HepG2 (cell line): ENCODE measurements around the gene IPO13. TPM values are rescaled to one million over a fixed set of nuclear protein-coding genes. Genes with fewer than 3 reads are reported as not detected.

Experiments
- EED ChIP-seq: sonication (generic); formaldehyde crosslinking; IDR thresholded peaks from 2 replicates; pipeline ENCODE4 v1.5.0; 2020; ENCODE audit warnings: mild to moderate bottlenecking, missing genetic modification reagents
- FOSL2 ChIP-seq: sonication (generic); formaldehyde crosslinking; IDR thresholded peaks from 2 replicates; pipeline ENCODE4 v1.4.0; 2020; ENCODE audit warnings: missing genetic modification reagents
- HINFP ChIP-seq: sonication (generic); formaldehyde crosslinking; IDR thresholded peaks from 2 replicates; pipeline ENCODE4 v1.4.0; 2020; ENCODE audit warnings: low read depth, mild to moderate bottlenecking, missing genetic modification reagents
- MED13 ChIP-seq: sonication (generic); formaldehyde crosslinking; IDR thresholded peaks from 2 replicates; pipeline ENCODE4 v1.5.0; 2020; ENCODE audit warnings: missing genetic modification reagents
- NCOR1 ChIP-seq: fragments of 200-600 bp; sonication (generic); IDR thresholded peaks from 2 replicates; pipeline ENCODE4 v1.7.0; 2017; ENCODE audit warnings: antibody characterized with exemption, low read length, borderline replicate concordance
- NFYC ChIP-seq: IDR thresholded peaks from 2 replicates; pipeline ENCODE4 v1.6.1; 2016; ENCODE audit warnings: missing genetic modification reagents, missing compliant biosample characterization
- NR3C1 ChIP-seq: sonication (generic); formaldehyde crosslinking; IDR thresholded peaks from 2 replicates; pipeline ENCODE4 v1.4.0; 2020; ENCODE audit warnings: missing genetic modification reagents
- REL ChIP-seq: sonication (generic); formaldehyde crosslinking; conservative IDR thresholded peaks from 2 replicates; pipeline ENCODE4 v1.8.0; 2022; ENCODE audit warnings: mild to moderate bottlenecking, missing genetic modification reagents, moderate library complexity
- RFX1 ChIP-seq: fragments of 450-650 bp; IDR thresholded peaks from 2 replicates; pipeline ENCODE4 v1.6.1; 2017
- RFX3 ChIP-seq: IDR thresholded peaks from 2 replicates; pipeline ENCODE4 v1.6.1; 2016; ENCODE audit warnings: missing biosample characterization, missing genetic modification reagents
- SMARCE1 ChIP-seq: fragments of 450-650 bp; IDR thresholded peaks from 2 replicates; pipeline ENCODE4 v1.6.1; 2017; ENCODE audit warnings: borderline replicate concordance
- SRSF4 ChIP-seq: fragments of 200-400 bp; formaldehyde crosslinking; IDR thresholded peaks from one replicate; pipeline ENCODE4 v1.6.1; 2018; ENCODE audit warnings: mild to moderate bottlenecking, low read depth, low read length, moderate library complexity; ENCODE audit not compliant: poor library complexity, severe bottlenecking
- TCF12 ChIP-seq, 2 experiments: fragments of 450-650 bp in 1 of 2; sonication (generic) in 1 of 2; formaldehyde crosslinking in 1 of 2; IDR thresholded peaks; 2 replicates each; pipeline versions ENCODE4 v1.6.1 to v1.8.0; 2017 to 2022; ENCODE audit warnings: antibody characterized with exemption in 1 of 2, mild to moderate bottlenecking in 1 of 2, missing genetic modification reagents in 1 of 2, moderate library complexity in 1 of 2
- TEAD3 ChIP-seq: optimal IDR thresholded peaks from 2 replicates; pipeline ENCODE3; 2016; ENCODE audit warnings: borderline replicate concordance
- TRIM22 ChIP-seq: fragments of 450-650 bp; IDR thresholded peaks from 2 replicates; pipeline ENCODE4 v1.6.1; 2017
- ZBTB26 ChIP-seq: IDR thresholded peaks from 2 replicates; pipeline ENCODE4 v1.6.1; 2016; ENCODE audit warnings: missing compliant biosample characterization, missing genetic modification reagents, borderline replicate concordance
- ZBTB3 ChIP-seq: sonication (generic); formaldehyde crosslinking; IDR thresholded peaks from 2 replicates; pipeline ENCODE4 v1.4.0; 2020; ENCODE audit warnings: low read depth, mild to moderate bottlenecking, moderate library complexity, missing genetic modification reagents, borderline replicate concordance
- ZNF234 ChIP-seq: sonication (generic); formaldehyde crosslinking; conservative IDR thresholded peaks from 2 replicates; pipeline ENCODE4 v1.5.1; 2020; ENCODE audit warnings: mild to moderate bottlenecking, missing genetic modification reagents
- ZNF264 ChIP-seq: sonication (generic); formaldehyde crosslinking; IDR thresholded peaks from 2 replicates; pipeline ENCODE4 v1.4.0; 2020; ENCODE audit warnings: missing genetic modification reagents
- ZNF333 ChIP-seq: sonication (generic); formaldehyde crosslinking; IDR thresholded peaks from 2 replicates; pipeline ENCODE4 v1.4.0; 2020; ENCODE audit warnings: mild to moderate bottlenecking, missing genetic modification reagents, borderline replicate concordance
- ZNF547 ChIP-seq: sonication (generic); formaldehyde crosslinking; IDR thresholded peaks from 2 replicates; pipeline ENCODE4 v1.5.1; 2020; ENCODE audit warnings: mild to moderate bottlenecking, missing genetic modification reagents
- ZNF569 ChIP-seq: sonication (generic); formaldehyde crosslinking; IDR thresholded peaks from 2 replicates; pipeline ENCODE4 v1.5.0; 2020; ENCODE audit warnings: mild to moderate bottlenecking, missing genetic modification reagents, moderate library complexity, borderline replicate concordance
- ZNF770 ChIP-seq: sonication (generic); formaldehyde crosslinking; IDR thresholded peaks from 2 replicates; pipeline ENCODE4 v1.5.0; 2020; ENCODE audit warnings: mild to moderate bottlenecking, missing genetic modification reagents
- ZNF879 ChIP-seq: sonication (generic); formaldehyde crosslinking; IDR thresholded peaks from 2 replicates; pipeline ENCODE4 v1.8.1; 2023; ENCODE audit warnings: missing genetic modification reagents
- polyA plus RNA-seq, 8 experiments: library from polyadenylated mRNA; depleted of rRNA in 3 of 8; stranded (reverse) in 7 of 8; unstranded in 1 of 8; fragments of >200 nt; fragmentation: Illumina TruSeq in 4 of 8; extraction: Trizol in 4 of 8; gene quantifications; 2 replicates each; pipeline versions ENCODE4 v1.2.1 to v1.2.3, GENCODE V29; 2011 to 2016; ENCODE audit warnings: low read depth in 4 of 8, missing spikeins in 1 of 8, mixed read lengths in 1 of 8; ENCODE audit not compliant: insufficient read depth in 1 of 8
- total RNA-seq, 5 experiments: library from RNA; depleted of rRNA; stranded (reverse); fragments of >200 nt; fragmentation: Illumina TruSeq; extraction: Trizol; gene quantifications; 2 replicates each; pipeline ENCODE4 v1.2.3, GENCODE V29; 2016; ENCODE audit warnings: low read depth in 1 of 5

Gene IPO13
- total and polyA plus RNA-seq, 2 of the 13 experiments (the other 11 are each of a cell fraction or from before 2014, with no cell fraction given), result 12.9 to 15.6 TPM

GRCh38 chr1:43946236-43947060, at the start of gene IPO13 (continued):
- TF ChIP-seq TRIM22 (no peak), ZBTB26 (CRISPR knock-in tag) (peak; percentile 67; the same call in 1 of the 2 replicates), NR3C1 (CRISPR knock-in tag) (no peak), ZNF770 (CRISPR knock-in tag) (peak; percentile 95), ZNF264 (CRISPR knock-in tag) (no peak; the same call in 1 of the 2 replicates), FOSL2 (peak; percentile 40), NFYC (CRISPR knock-in tag) (peak; percentile 43; the same call in 1 of the 2 replicates), HINFP (CRISPR knock-in tag) (peak; percentile 83), ZBTB3 (CRISPR knock-in tag) (peak; percentile 67; the same call in 1 of the 2 replicates), ZNF569 (CRISPR knock-in tag) (0 out of 2 replicates have a peak, but pooled peaks have one; percentile 62), RFX1 (no peak), TEAD3 (CRISPR knock-in tag) (peak; percentile 92), ZNF234 (CRISPR knock-in tag) (peak; percentile 37; the same call in 1 of the 2 replicates), SRSF4 (no peak), REL (CRISPR knock-in tag) (peak; percentile 87; the same call in 1 of the 2 replicates), TCF12 (IDR thresholded peaks at IDR 0.05) (no peak), TCF12 (CRISPR knock-in tag; IDR thresholded peaks at IDR 0.05) (peak; percentile 2; the same call in 1 of the 2 replicates), ZNF879 (CRISPR knock-in tag) (no peak), SMARCE1 (no peak), ZNF547 (CRISPR knock-in tag) (peak; percentile 86), ZNF333 (CRISPR knock-in tag) (peak; percentile 97), NCOR1 (no peak), EED (CRISPR knock-in tag) (peak; percentile 91; the same call in 1 of the 2 replicates), RFX3 (CRISPR knock-in tag) (no peak), MED13 (CRISPR knock-in tag) (peak; percentile 81; the same call in 1 of the 2 replicates)
